Lung (tissue), 12 donors: ENCODE measurements around the gene SPEF1. TPM values are rescaled to one million over a fixed set of nuclear protein-coding genes. Genes with fewer than 3 reads are reported as not detected.
A peak's percentile ranks its signal among the peaks of the same experiment; 100 is the strongest.

Experiments used
- ATAC-seq: fragments of 200-7000 bp; cut with Tn5 transposase; one replicate; pipeline ENCODE4 v1.9.1; 2020; ENCODE audit warnings: moderate number of reproducible peaks; ENCODE audit not compliant: insufficient read depth, low FRiP score
- DNase-seq, 3 donors: peaks; one replicate each; pipeline ENCODE4 v3.0.0-alpha.2; 2013 to 2017
- H3K27ac ChIP-seq, 2 donors: one replicate each; pipeline ENCODE4 v1.5.1; 2013; ENCODE audit warnings: mild to moderate bottlenecking in 2 of 2, moderate library complexity in 2 of 2, control low read depth in 1 of 2, inconsistent platforms in 1 of 2, low read depth in 1 of 2, low read length in 1 of 2
- H3K27me3 ChIP-seq, 3 donors: one replicate each; pipeline ENCODE4 v1.5.1; 2013; ENCODE audit warnings: low read length in 2 of 3; ENCODE audit not compliant: control insufficient read depth in 3 of 3, insufficient read depth in 3 of 3
- H3K36me3 ChIP-seq, 4 donors: one replicate each; pipeline ENCODE4 v1.5.1; 2013; ENCODE audit warnings: low read length in 4 of 4, mild to moderate bottlenecking in 1 of 4, moderate library complexity in 1 of 4; ENCODE audit not compliant: control insufficient read depth in 4 of 4, insufficient read depth in 4 of 4
- H3K4me1 ChIP-seq, 5 donors: one replicate each; pipeline ENCODE4 v1.5.1; 2013; ENCODE audit warnings: low read length in 5 of 5, mild to moderate bottlenecking in 2 of 5, moderate library complexity in 1 of 5; ENCODE audit not compliant: control insufficient read depth in 5 of 5, insufficient read depth in 5 of 5
- H3K4me3 ChIP-seq: one replicate; pipeline ENCODE4 v1.5.1; 2013; ENCODE audit warnings: mild to moderate bottlenecking, control low read depth, moderate library complexity
- H3K9ac ChIP-seq, 2 donors: one replicate each; pipeline ENCODE4 v1.5.1; 2013; ENCODE audit warnings: low read length in 2 of 2, control low read depth in 1 of 2; ENCODE audit not compliant: insufficient read depth in 1 of 2
- H3K9me3 ChIP-seq, 4 donors: one replicate each; pipeline ENCODE4 v1.5.1; 2013; ENCODE audit warnings: low read length in 3 of 4, mild to moderate bottlenecking in 1 of 4, moderate library complexity in 1 of 4; ENCODE audit not compliant: control insufficient read depth in 4 of 4, insufficient read depth in 3 of 4
- CTCF ChIP-seq: IDR thresholded peaks from 2 replicates; pipeline ENCODE4 v1.5.1; 2012; ENCODE audit warnings: mild to moderate bottlenecking; ENCODE audit errors: control extremely low read depth, extremely low read depth
- WGBS, 2 donors: extraction: QIAGEN DNeasy Blood & Tissue Kit; methylation state at CpG; one replicate each; pipeline ENCODE4 v1.1.7; 2013; 5-methylcytosine and 5-hydroxymethylcytosine counted together
- polyA plus RNA-seq, 2 donors: library from polyadenylated mRNA; stranded (reverse); fragments of 200-250 nt; gene quantifications; one replicate each; pipeline ENCODE4 v1.2.1, GENCODE V29; 2013
- total RNA-seq, 2 donors: library from RNA; depleted of rRNA in 1 of 2; stranded (reverse); fragments of >200 nt in 1 of 2; gene quantifications; one replicate each; pipeline ENCODE4 v1.2.1, GENCODE V29; 2014 to 2021
- donor health status: control.
- donor health status: control.
- donor health status: Bipolar disorder and iron deficiency.
- donor health status: healthy.
- donor health status: DM: yes; HTN: yes; CAD: no.

The SPEF1 gene
- total and polyA plus RNA-seq, 4 donors = 9.6 to 15.5 (median 11.8) TPM

GRCh38 chr20:3753501-3754275 lies 27.6 kb downstream of the SPEF1 start:
- DNase-seq = no peak
- Histone ChIP-seq H3K27ac (no peak overlapping the region), H3K27me3 (peaks cover 0 to 16% (median 3%) of the 10 kb centered on the region in 3 donors), H3K9ac (no peak overlapping the region), H3K4me1 (peaks cover 0 to 6% (median 0%) of the 10 kb centered on the region in 5 donors), H3K4me3 (no peak overlapping the region), H3K9me3 (no peaks in the 10 kb centered on the region), H3K36me3 (peaks cover 0 to 22% (median 12%) of the 10 kb centered on the region in 4 donors)
- WGBS, 2 donors = 77 to 80% methylated on average over 24 to 26 of the region's 26 CpGs
- no peak for ATAC-seq
- no peak for TF ChIP-seq CTCF

- Histone ChIP-seq H3K27ac (no peak overlapping the region), H3K27me3 (peaks cover 0 to 19% (median 3%) of the 10 kb centered on the region in 3 donors), H3K4me3 (no peak overlapping the region), H3K9me3 (no peaks in the 10 kb centered on the region), H3K9ac (no peak overlapping the region), H3K36me3 (peaks cover 0 to 20% (median 12%) of the 10 kb centered on the region in 4 donors), H3K4me1 (peaks cover 0 to 6% (median 0%) of the 10 kb centered on the region in 5 donors)
- peak; percentile 60 for TF ChIP-seq CTCF
- 45 to 47% methylated on average over 4 of the region's 4 CpGs for WGBS, 2 donors
- DNase-seq (peak; percentile 69 to 85 (median 73)), ATAC-seq (peak; percentile 64)
Observed at GRCh38 chr20:3753098-3753497, 28.1 kb downstream of the SPEF1 start.

- Histone ChIP-seq H3K9me3 (no peaks in the 10 kb centered on the region), H3K9ac (no peak overlapping the region), H3K4me3 (no peak overlapping the region), H3K27ac (no peak overlapping the region), H3K36me3 (peaks cover 0 to 22% (median 12%) of the 10 kb centered on the region in 4 donors), H3K4me1 (peaks cover 0 to 6% (median 0%) of the 10 kb centered on the region in 5 donors), H3K27me3 (peaks cover 0 to 19% (median 3%) of the 10 kb centered on the region in 3 donors)
- ATAC-seq (no peak), DNase-seq (no peak)
- no peak for TF ChIP-seq CTCF
- WGBS, 2 donors = 49 to 52% methylated on average over 13 of the region's 13 CpGs
Observed at GRCh38 chr20:3752386-3752759, 28.9 kb downstream of the SPEF1 start.
